DND-41 (cell line): ENCODE results near the gene CASQ2.

Experiments
- CTCF ChIP-seq: IDR thresholded peaks from 2 replicates; pipeline ENCODE4 v1.5.1; 2012; ENCODE audit warnings: borderline replicate concordance, low read length, moderate library complexity, mild to moderate bottlenecking; ENCODE audit not compliant: poor library complexity, severe bottlenecking; ENCODE audit errors: extremely low read depth
- EZH2 ChIP-seq: IDR thresholded peaks from 3 replicates; pipeline ENCODE4 v1.6.1; 2012; ENCODE audit warnings: borderline replicate concordance, low read depth, mild to moderate bottlenecking, moderate library complexity, low read length, inconsistent platforms; ENCODE audit not compliant: severe bottlenecking

GRCh38 chr1:115727706-115728249, 40.7 kb downstream of the CASQ2 start:
- TF ChIP-seq CTCF (no peak), EZH2 (no peak)
